ENCODE data around the gene POMGNT2.

The POMGNT2 gene

GRCh38 chr3:43043071-43043766 lies 62.7 kb downstream of the POMGNT2 start:
- DNase-seq: no peak

- no peak for DNase-seq
Observed at GRCh38 chr3:43041517-43041916, 64.4 kb downstream of the POMGNT2 start.

DNA sequence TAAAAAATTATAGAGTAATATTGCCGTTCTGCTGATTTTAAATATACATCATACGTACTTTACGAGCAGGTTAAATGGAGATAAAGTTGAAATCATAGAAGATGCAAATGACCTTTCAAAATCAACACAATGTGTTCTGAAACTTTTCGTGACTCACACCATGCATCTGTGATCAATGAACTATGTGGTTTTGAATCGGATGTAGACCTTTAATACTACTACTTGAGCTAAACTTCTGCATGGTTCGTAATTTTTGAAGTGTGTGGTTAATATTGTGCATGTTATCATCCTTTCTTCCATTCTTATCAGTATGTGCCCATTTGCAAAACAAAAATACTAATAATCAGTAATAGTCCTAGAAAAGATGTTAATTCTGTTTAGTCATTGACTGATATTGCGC lies 67.9 kb downstream of the POMGNT2 start:
- no peak for DNase-seq

DNA sequence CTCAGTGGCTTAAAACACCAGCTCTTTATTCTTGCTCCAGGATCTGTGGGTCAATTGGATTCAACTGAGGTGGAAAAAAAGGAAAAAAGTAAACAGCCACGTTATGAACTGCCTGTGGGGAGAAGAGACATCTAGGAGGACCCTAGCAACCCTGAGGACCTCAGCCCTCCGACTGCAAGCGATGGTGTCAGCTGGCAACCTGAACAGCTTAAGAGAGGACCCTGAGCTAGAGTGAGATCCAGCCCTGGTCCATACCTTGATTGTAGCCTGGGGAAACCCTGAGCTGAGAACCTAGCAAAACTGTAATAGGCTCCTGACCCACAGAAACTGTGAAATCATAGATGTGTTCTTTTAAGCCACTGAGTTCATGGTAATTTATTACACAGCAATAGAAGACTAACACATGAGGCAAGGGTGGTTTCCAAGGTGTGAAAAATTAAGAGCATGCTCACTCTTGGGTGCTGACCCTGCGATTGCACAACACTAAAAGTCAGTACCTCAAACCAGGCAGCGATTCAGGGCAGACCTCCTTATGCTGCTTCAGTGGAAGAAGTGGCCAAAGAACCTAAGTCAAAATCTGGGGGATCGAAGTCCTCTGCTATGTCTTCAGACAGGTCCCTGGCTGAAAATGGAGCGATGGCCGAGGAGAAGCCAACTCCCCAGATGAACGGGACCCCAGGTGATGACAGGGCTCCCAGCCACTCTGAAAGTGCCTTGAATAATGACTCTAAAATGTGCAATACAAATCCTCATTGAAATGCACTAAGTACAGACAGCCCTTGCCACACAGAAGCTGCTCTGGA lies 69.1 kb downstream of the POMGNT2 start:
- no peak for DNase-seq

DNA sequence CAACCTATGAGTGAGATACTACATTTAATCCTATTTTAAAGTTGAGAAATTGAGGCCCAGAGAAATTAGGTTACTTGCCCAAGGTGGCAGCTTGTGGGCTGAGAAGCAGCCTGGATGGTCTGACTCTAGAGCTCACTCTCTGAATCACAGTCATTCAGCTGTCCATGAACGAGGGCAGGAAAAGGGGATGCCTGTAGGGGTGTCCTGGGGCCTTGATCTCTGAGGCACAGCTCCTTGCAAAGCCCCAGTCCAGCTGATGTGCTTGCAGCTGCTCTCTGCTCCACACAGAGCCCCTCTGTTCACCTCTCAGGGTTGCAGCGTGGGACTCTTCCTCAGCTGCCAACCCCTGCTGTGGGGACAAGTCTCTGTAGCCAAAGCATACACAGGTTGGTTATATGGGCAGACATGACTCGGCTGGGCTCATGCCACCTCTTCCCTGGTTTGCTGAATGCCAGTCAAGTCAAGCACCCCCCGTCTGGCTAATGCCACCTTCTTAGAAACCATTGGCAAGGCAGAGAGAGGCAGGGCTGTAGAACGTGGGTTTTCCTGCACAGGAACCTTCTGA lies 70.0 kb downstream of the POMGNT2 start:
- DNase-seq: no peak

GRCh38 chr3:43034911-43035310 lies 71.0 kb downstream of the POMGNT2 start:
- DNase-seq: no peak

DNA sequence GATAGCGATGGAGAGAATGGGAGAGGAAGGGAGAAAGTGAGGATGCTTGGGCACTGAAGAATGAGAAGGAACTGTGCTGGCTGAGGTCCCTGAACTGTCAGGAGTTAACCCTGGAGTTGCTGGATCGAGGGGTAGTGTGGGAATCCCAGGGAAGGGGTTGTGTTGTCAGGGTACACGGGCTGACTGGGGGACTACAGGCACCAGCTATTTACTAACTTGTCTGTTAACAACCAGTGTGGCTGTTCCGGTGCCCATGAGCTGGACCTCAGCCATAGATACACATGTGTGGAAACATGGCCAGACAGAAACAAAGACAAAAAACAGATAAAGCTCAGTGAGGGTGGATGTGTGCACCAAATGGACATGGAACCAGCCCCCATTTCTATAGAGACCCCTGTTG lies 71.7 kb downstream of the POMGNT2 start:
- DNase-seq: no peak

- DNase-seq: no peak
Observed at GRCh38 chr3:43032646-43033628, 72.9 kb downstream of the POMGNT2 start.

GRCh38 chr3:43031889-43032545 lies 73.9 kb downstream of the POMGNT2 start:
- DNase-seq: no peak

GRCh38 chr3:43031485-43031884 lies 74.4 kb downstream of the POMGNT2 start:
- DNase-seq: no peak

DNA sequence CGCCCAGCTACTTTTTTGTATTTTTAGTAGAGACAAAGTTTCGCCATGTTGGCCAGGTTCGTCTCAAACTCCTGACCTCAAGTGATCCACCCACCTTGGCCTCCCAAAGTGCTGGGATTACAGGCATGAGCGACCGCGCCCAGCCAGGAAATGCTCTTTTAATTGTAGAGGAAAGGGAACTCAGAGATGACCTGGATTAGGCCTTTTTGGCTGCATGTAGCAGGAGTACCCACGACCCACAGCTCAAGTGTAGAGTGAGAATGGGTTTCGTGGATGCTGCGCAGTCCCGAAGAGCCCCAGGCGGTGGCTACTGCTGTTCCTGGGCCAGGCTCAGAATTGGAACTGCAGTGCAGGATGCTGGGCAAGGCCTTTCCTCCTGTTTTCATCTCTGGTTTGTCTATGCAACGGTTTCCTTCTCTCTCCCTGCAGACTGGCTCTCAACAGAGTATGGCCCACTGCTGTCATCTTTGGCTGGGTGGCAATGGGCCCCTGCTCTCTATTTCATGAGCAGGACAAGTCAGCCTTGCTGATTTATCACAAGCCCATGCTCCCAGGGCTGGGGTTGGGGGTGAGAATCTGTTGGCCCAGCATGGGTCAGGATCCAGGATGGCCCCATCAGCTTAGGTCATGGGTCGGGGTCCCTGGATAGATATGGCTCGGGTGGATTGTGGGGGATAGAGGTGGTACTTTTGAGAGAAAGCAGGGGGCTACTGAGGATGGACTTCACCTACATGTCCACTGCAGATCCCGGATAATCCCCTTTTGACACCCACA lies 75.5 kb downstream of the POMGNT2 start:
- DNase-seq: no peak
